GM23338 (cell line): ENCODE data around the gene DDI2. TPM values are rescaled to one million over a fixed set of nuclear protein-coding genes. Genes with fewer than 3 reads are reported as not detected.
"Not testable (repeated sequence)": the region's sequence is repeated elsewhere in the genome, so short reads cannot be mapped to it uniquely, and the experiment has no call there.

Experiments
- ATAC-seq: fragments of 200-7000 bp; cut with Tn5 transposase; 3 replicates; pipeline ENCODE4 v1.9.1; 2020
- DNase-seq: peaks from one replicate; pipeline ENCODE4 v3.0.0-alpha.2; 2015; ENCODE audit warnings: low spot score
- H2AFZ ChIP-seq: fragments of 200-600 bp; sonication (generic); 2 replicates; pipeline ENCODE4 v1.8.0; 2016; ENCODE audit warnings: antibody characterized with exemption, mild to moderate bottlenecking, moderate library complexity
- H3F3A ChIP-seq: fragments of 200-600 bp; sonication (generic); replicated peaks from 2 replicates; pipeline ENCODE4 v1.8.0; 2017; ENCODE audit warnings: antibody characterized with exemption, mixed run types, low read depth
- H3K27ac ChIP-seq: fragments of 200-600 bp; sonication (generic); 2 replicates; pipeline ENCODE4 v1.6.1; 2016; ENCODE audit warnings: low read depth
- H3K27me3 ChIP-seq: fragments of 200-600 bp; sonication (generic); 2 replicates; pipeline ENCODE4 v1.8.0; 2016; ENCODE audit warnings: mild to moderate bottlenecking, mixed run types, moderate library complexity; ENCODE audit not compliant: insufficient read depth
- H3K36me3 ChIP-seq: fragments of 200-600 bp; sonication (generic); 2 replicates; pipeline ENCODE4 v1.8.0; 2016; ENCODE audit warnings: mild to moderate bottlenecking; ENCODE audit not compliant: insufficient read depth
- H3K4me1 ChIP-seq: fragments of 200-600 bp; sonication (generic); 2 replicates; pipeline ENCODE4 v1.8.0; 2016; ENCODE audit warnings: mild to moderate bottlenecking, moderate library complexity; ENCODE audit not compliant: insufficient read depth
- H3K4me2 ChIP-seq: fragments of 200-600 bp; sonication (generic); 2 replicates; pipeline ENCODE4 v1.7.1; 2017; ENCODE audit warnings: mixed run types
- H3K4me3 ChIP-seq: fragments of 200-600 bp; sonication (generic); 2 replicates; pipeline ENCODE4 v1.6.1; 2016; ENCODE audit warnings: mixed run types
- H3K79me2 ChIP-seq: fragments of 200-600 bp; sonication (generic); replicated peaks from 2 replicates; pipeline ENCODE4 v1.8.0; 2017; ENCODE audit warnings: mild to moderate bottlenecking; ENCODE audit not compliant: insufficient read depth
- H3K9me2 ChIP-seq: fragments of 200-600 bp; sonication (generic); 2 replicates; pipeline ENCODE4 v1.8.0; 2017; ENCODE audit not compliant: insufficient read depth
- H4K20me1 ChIP-seq: fragments of 200-600 bp; sonication (generic); replicated peaks from 2 replicates; pipeline ENCODE4 v1.8.0; 2017; ENCODE audit warnings: mild to moderate bottlenecking; ENCODE audit not compliant: insufficient read depth
- H3K27ac Mint-ChIP-seq: 2 replicates; pipeline ENCODE4 v1.8.0; 2020; ENCODE audit warnings: inconsistent platforms, mild to moderate bottlenecking, moderate library complexity, mixed read lengths
- H3K27me3 Mint-ChIP-seq: 3 replicates; pipeline ENCODE4 v1.8.0; 2022; ENCODE audit warnings: low read depth, mild to moderate bottlenecking, moderate library complexity, mixed read lengths, inconsistent platforms; ENCODE audit not compliant: insufficient read depth, poor library complexity
- H3K36me3 Mint-ChIP-seq: 3 replicates; pipeline ENCODE4 v1.8.0; 2021; ENCODE audit warnings: low read depth, mild to moderate bottlenecking, inconsistent platforms, moderate library complexity, mixed read lengths
- H3K4me1 Mint-ChIP-seq: 3 replicates; pipeline ENCODE4 v1.8.0; 2020; ENCODE audit warnings: mild to moderate bottlenecking, inconsistent platforms, mixed read lengths
- H3K4me3 Mint-ChIP-seq: 3 replicates; pipeline ENCODE4 v1.8.0; 2021; ENCODE audit warnings: moderate library complexity, mild to moderate bottlenecking, inconsistent platforms, mixed read lengths
- H3K9me3 Mint-ChIP-seq: 3 replicates; pipeline ENCODE4 v1.8.0; 2020; ENCODE audit warnings: moderate library complexity, mild to moderate bottlenecking, inconsistent platforms, mixed read lengths
- CREB1 ChIP-seq: fragments of 250-450 bp; sonication (Bioruptor Pico); IDR thresholded peaks from 2 replicates; pipeline ENCODE4 v1.5.0; 2020; ENCODE audit warnings: low read depth, mild to moderate bottlenecking, moderate library complexity
- ETS1 ChIP-seq: IDR thresholded peaks from 2 replicates; pipeline ENCODE4 v1.6.1; 2016; ENCODE audit warnings: antibody characterized with exemption
- EZH2 ChIP-seq: fragments of 200-600 bp; sonication (generic); IDR thresholded peaks from one replicate; pipeline ENCODE4 v1.8.0; 2017; ENCODE audit warnings: antibody characterized with exemption, mild to moderate bottlenecking, low read depth; ENCODE audit not compliant: unreplicated experiment
- EZH2phosphoT487 ChIP-seq: fragments of 200-600 bp; sonication (generic); IDR thresholded peaks from one replicate; pipeline ENCODE4 v1.8.1; 2018; ENCODE audit warnings: antibody characterized with exemption; ENCODE audit not compliant: unreplicated experiment
- JUNB ChIP-seq: IDR thresholded peaks from one replicate; pipeline ENCODE4 v1.6.1; 2016; ENCODE audit warnings: antibody characterized with exemption; ENCODE audit not compliant: unreplicated experiment
- NANOG ChIP-seq: IDR thresholded peaks from 2 replicates; pipeline ENCODE4 v1.6.1; 2016; ENCODE audit warnings: antibody characterized with exemption, borderline replicate concordance
- REST ChIP-seq: IDR thresholded peaks from one replicate; pipeline ENCODE4 v1.6.1; 2018; ENCODE audit warnings: antibody characterized with exemption; ENCODE audit not compliant: unreplicated experiment
- STAT1 ChIP-seq: IDR thresholded peaks from one replicate; pipeline ENCODE4 v1.6.1; 2016; ENCODE audit warnings: antibody characterized with exemption; ENCODE audit not compliant: unreplicated experiment
- ZNF114 ChIP-seq: fragments of 250-450 bp; sonication (Bioruptor Pico); IDR thresholded peaks from 2 replicates; pipeline ENCODE4 v1.5.0; 2020; ENCODE audit warnings: mild to moderate bottlenecking, moderate library complexity
- ZNF331 ChIP-seq: fragments of 250-450 bp; sonication (Bioruptor Pico); IDR thresholded peaks from 2 replicates; pipeline ENCODE4 v1.5.0; 2020; ENCODE audit warnings: low read depth, mild to moderate bottlenecking, moderate library complexity
- ZNF462 ChIP-seq: fragments of 250-450 bp; sonication (Bioruptor Pico); IDR thresholded peaks from 2 replicates; pipeline ENCODE4 v1.5.0; 2020; ENCODE audit warnings: mild to moderate bottlenecking, moderate library complexity
- polyA plus RNA-seq: library from polyadenylated mRNA; unstranded; fragments of >200 nt; fragmentation: Nextera tagmentation; extraction: Ambion mirVana; gene quantifications from 2 replicates; pipeline ENCODE4 v1.2.1, GENCODE V29; 2016
- total RNA-seq: library from RNA; depleted of rRNA; stranded (reverse); fragments of >200 nt; shearing (Covaris generic); gene quantifications from 2 replicates; pipeline ENCODE4 v1.2.3, GENCODE V29; 2014

The DDI2 gene
- total and polyA plus RNA-seq, 2 experiments from 2014 or later, result 8.0 to 43.3 TPM

GRCh38 chr1:15698201-15698600 lies 80.9 kb downstream of the DDI2 start (continued):
- no peak for TF ChIP-seq REST

- peaks cover 12% of the 10 kb centered on the region; the same call in 2 of the 3 replicates for H3K36me3 Mint-ChIP-seq
- not testable (repeated sequence) for H2AFZ ChIP-seq, H3K9me3 Mint-ChIP-seq, H3K4me3 Mint-ChIP-seq, ATAC-seq, H4K20me1 ChIP-seq, H3K4me1 ChIP-seq, H3K36me3 ChIP-seq, H3K27ac Mint-ChIP-seq, H3K4me1 Mint-ChIP-seq, H3K9me2 ChIP-seq, DNase-seq, H3K4me2 ChIP-seq, H3K27me3 ChIP-seq, H3K27ac ChIP-seq, H3F3A ChIP-seq, H3K27me3 Mint-ChIP-seq, H3K4me3 ChIP-seq
- peaks cover 34% of the 10 kb centered on the region for H3K79me2 ChIP-seq
Observed at GRCh38 chr1:15699321-15699720, 82.1 kb downstream of the DDI2 start.

GRCh38 chr1:15700508-15700907 lies 83.2 kb downstream of the DDI2 start:
- no peaks in the 10 kb centered on the region for H3K9me2 ChIP-seq
- 0 out of 2 replicates have a peak overlapping the region, but pooled peaks have one; percentile 45 for H3K27ac ChIP-seq
- H3K79me2 ChIP-seq, result peaks cover 37% of the 10 kb centered on the region
- 0 out of 2 replicates have a peak, but pooled peaks cover 8% of the 10 kb centered on the region for H3F3A ChIP-seq
- peaks cover 3% of the 10 kb centered on the region; the same call in 1 of the 2 replicates for H4K20me1 ChIP-seq
- H3K4me3 ChIP-seq, result no peak overlapping the region
- no peaks in the 10 kb centered on the region for H3K27me3 ChIP-seq
- H3K4me2 ChIP-seq, result no peak overlapping the region
- Mint-ChIP-seq H3K36me3 (peaks cover 12% of the 10 kb centered on the region), H3K27ac (no peak overlapping the region), H3K4me3 (no peak overlapping the region), H3K4me1 (peaks cover 4% of the 10 kb centered on the region), H3K27me3 (peaks cover 2% of the 10 kb centered on the region), H3K9me3 (no peaks in the 10 kb centered on the region)
- DNase-seq (no peak), ATAC-seq (no peak)
- no peak overlapping the region for H2AFZ ChIP-seq
- 0 out of 2 replicates have a peak, but pooled peaks cover 3% of the 10 kb centered on the region for H3K4me1 ChIP-seq
- no peaks in the 10 kb centered on the region for H3K36me3 ChIP-seq
- TF ChIP-seq CREB1 (no peak), EZH2 (no peak), EZH2phosphoT487 (no peak), NANOG (no peak), STAT1 (no peak), ZNF462 (CRISPR knock-in tag) (no peak), ETS1 (no peak), ZNF331 (CRISPR knock-in tag) (no peak), ZNF114 (CRISPR knock-in tag) (no peak), JUNB (no peak)
